Activated CD4-positive, alpha-beta T cell treated with anti-CD3 and anti-CD28 coated beads, Interleukin-2, amount 50 U/mL, for 48 hours (primary cell): ENCODE data around the gene CHN2.

Source experiments
- DNase-seq, 2 experiments: peaks; one replicate each; pipeline ENCODE4 v3.0.0-alpha.2; 2020

The CHN2 gene

GRCh38 chr7:29194594-29195427 lies at the start of gene CHN2:
Gene CHN2, plus strand, starts transcription at chr7:29194775.
- DNase-seq = peak; percentile 36 to 46

- no peak for DNase-seq
These were observed 49.0 kb upstream of the CHN2 start for GRCh38 chr7:29145553-29146056.

GRCh38 chr7:29146057-29146706 lies 48.4 kb upstream of the CHN2 start, which contains the start of gene CPVL:
Gene CPVL, minus strand, starts transcription at chr7:29146537. Its CDS starts 25,476 bp downstream, at chr7:29121061.
- no peak for DNase-seq

- no peak for DNase-seq
These were observed 47.5 kb upstream of the CHN2 start for GRCh38 chr7:29146888-29147609.

GRCh38 chr7:29147821-29148220 lies 46.8 kb upstream of the CHN2 start:
- no peak for DNase-seq

- no peak for DNase-seq
These were observed 45.5 kb upstream of the CHN2 start for GRCh38 chr7:29149036-29149435.

GRCh38 chr7:29150856-29151255 lies 43.7 kb upstream of the CHN2 start:
- no peak for DNase-seq

- DNase-seq = no peak
These were observed 40.5 kb upstream of the CHN2 start for GRCh38 chr7:29154076-29154475.

GRCh38 chr7:29156907-29157452 lies 37.6 kb upstream of the CHN2 start:
- DNase-seq = no peak

- no peak for DNase-seq
These were observed 35.7 kb upstream of the CHN2 start for GRCh38 chr7:29158795-29159423.

GRCh38 chr7:29160080-29160479 lies 34.5 kb upstream of the CHN2 start:
- no peak for DNase-seq

- no peak for DNase-seq
These were observed 33.3 kb upstream of the CHN2 start for GRCh38 chr7:29161231-29161630.

- DNase-seq = no peak
These were observed 32.0 kb upstream of the CHN2 start for GRCh38 chr7:29162577-29162976.

GRCh38 chr7:29163854-29164253 lies 30.7 kb upstream of the CHN2 start:
- DNase-seq = no peak

GRCh38 chr7:29167721-29168120 lies 26.9 kb upstream of the CHN2 start:
- no peak for DNase-seq

GRCh38 chr7:29170781-29171180 lies 23.8 kb upstream of the CHN2 start:
- DNase-seq = no peak

- no peak for DNase-seq
These were observed 21.1 kb upstream of the CHN2 start for GRCh38 chr7:29173458-29173857.

GRCh38 chr7:29177963-29178600 lies 16.5 kb upstream of the CHN2 start:
- DNase-seq = peak; percentile 17 to 35

- no peak for DNase-seq
These were observed 15.5 kb upstream of the CHN2 start for GRCh38 chr7:29179115-29179514.

GRCh38 chr7:29184599-29184998 lies 10.0 kb upstream of the CHN2 start:
- DNase-seq = no peak

GRCh38 chr7:29185613-29186012 lies 9.0 kb upstream of the CHN2 start:
- no peak for DNase-seq

GRCh38 chr7:29189743-29190201 lies 4.8 kb upstream of the CHN2 start:
- peak; percentile 59 to 60 for DNase-seq
